Measurements from ENCODE around the gene UGT1A10. TPM values are rescaled to one million over a fixed set of nuclear protein-coding genes. Genes with fewer than 3 reads are reported as not detected.

UGT1A10 gene
- total RNA-seq, 1 experiment from 2014 or later = not detected

DNA sequence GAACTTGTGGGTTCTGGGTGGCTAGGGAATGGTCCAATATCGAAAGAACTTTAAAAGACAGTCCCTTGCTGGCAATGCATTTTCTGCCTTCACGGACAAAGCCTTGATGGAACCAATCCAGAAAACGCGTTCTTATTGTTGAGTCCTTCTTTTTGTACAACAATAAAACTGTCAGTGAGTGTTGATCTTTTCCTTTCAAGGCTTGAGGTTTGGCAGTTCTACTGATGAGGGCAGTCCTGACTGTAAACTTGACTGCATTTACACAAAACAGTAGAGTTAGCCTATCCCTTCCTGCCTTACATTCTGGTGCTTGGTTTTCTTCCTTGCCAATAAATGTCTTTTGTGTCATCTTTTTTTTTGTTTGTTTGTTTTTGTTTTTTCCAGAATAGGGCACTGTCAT is 42.9 kb downstream of the UGT1A10 start:
- Histone ChIP-seq H3K4me1 (ENCODE audit: insufficient read depth, low read length, poor library complexity, severe bottlenecking) (no peaks in the 10 kb centered on the region), H3K36me3 (ENCODE audit: insufficient read depth, low read length, poor library complexity, severe bottlenecking) (no peaks in the 10 kb centered on the region), H3K9me3 (ENCODE audit: low read depth, low read length, poor library complexity, severe bottlenecking) (no peaks in the 10 kb centered on the region), H3K27me3 (replicated peaks; ENCODE audit: insufficient read depth, low read depth, low read length, poor library complexity) (no peaks in the 10 kb centered on the region), H3K4me3 (ENCODE audit: low read depth, low read length, poor library complexity, severe bottlenecking) (no peak overlapping the region), H3K27ac (ENCODE audit: low read depth, low read length, poor library complexity, severe bottlenecking) (no peak overlapping the region)
- no peak for TF ChIP-seq EZH2 (IDR thresholded peaks at IDR 0.05; ENCODE audit: borderline replicate concordance, low read depth, low read length, poor library complexity, severe bottlenecking)
- TF ChIP-seq, protein P1, sequence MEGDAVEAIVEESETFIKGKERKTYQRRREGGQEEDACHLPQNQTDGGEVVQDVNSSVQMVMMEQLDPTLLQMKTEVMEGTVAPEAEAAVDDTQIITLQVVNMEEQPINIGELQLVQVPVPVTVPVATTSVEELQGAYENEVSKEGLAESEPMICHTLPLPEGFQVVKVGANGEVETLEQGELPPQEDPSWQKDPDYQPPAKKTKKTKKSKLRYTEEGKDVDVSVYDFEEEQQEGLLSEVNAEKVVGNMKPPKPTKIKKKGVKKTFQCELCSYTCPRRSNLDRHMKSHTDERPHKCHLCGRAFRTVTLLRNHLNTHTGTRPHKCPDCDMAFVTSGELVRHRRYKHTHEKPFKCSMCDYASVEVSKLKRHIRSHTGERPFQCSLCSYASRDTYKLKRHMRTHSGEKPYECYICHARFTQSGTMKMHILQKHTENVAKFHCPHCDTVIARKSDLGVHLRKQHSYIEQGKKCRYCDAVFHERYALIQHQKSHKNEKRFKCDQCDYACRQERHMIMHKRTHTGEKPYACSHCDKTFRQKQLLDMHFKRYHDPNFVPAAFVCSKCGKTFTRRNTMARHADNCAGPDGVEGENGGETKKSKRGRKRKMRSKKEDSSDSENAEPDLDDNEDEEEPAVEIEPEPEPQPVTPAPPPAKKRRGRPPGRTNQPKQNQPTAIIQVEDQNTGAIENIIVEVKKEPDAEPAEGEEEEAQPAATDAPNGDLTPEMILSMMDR (conservative IDR thresholded peaks at IDR 0.05; ENCODE audit: low read depth, low read length) = no peak
- CTCF ChIA-PET = no interaction called here
- intact Hi-C loops (cut with micrococcal nuclease; ENCODE audit: unreplicated experiment) = no loop called here
- BruUV-seq (replicated peaks) = no TSS peak
- no peak for DNase-seq (ENCODE audit: low spot score)
- POLR2A ChIA-PET (ENCODE audit: low non-redundant PET) = no interaction called here

DNA sequence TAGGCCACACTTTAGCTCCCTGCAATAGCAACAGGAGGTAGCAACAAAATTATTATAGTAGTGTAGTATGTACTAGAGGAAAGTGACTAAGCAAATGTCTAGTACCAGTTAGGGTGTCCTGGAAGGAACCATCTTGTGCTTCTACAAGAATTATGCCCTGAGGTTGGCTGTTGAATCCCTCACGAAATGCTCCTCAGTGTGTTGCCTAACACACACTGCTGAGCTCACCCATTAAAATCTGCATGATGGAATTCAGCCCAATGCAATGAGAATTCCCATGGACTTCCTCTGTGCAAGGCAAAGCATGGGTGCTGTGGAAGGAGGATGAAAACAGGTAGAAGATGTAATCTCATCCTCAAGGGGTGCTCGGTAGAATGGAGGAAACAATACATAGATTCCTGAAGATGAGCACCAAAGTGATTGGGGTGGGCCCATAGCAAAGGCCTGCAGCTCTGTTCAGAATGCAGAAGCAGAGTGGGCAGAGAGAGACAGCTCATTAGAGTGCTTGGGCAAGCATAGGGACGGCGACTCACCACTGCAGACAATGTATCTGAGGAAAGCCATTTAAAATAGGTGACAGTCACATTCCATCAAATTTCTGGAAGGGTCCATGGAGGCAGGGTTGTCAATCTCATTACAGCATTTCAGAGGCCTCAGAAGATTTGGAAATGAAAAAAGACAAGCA is 44.3 kb downstream of the UGT1A10 start:
- DNase-seq (ENCODE audit: low spot score) = no peak
- Histone ChIP-seq H3K4me3 (ENCODE audit: low read depth, low read length, poor library complexity, severe bottlenecking) (no peak overlapping the region), H3K9me3 (ENCODE audit: low read depth, low read length, poor library complexity, severe bottlenecking) (no peaks in the 10 kb centered on the region), H3K27ac (ENCODE audit: low read depth, low read length, poor library complexity, severe bottlenecking) (no peak overlapping the region), H3K27me3 (replicated peaks; ENCODE audit: insufficient read depth, low read depth, low read length, poor library complexity) (no peaks in the 10 kb centered on the region), H3K36me3 (ENCODE audit: insufficient read depth, low read length, poor library complexity, severe bottlenecking) (no peaks in the 10 kb centered on the region), H3K4me1 (ENCODE audit: insufficient read depth, low read length, poor library complexity, severe bottlenecking) (no peaks in the 10 kb centered on the region)
- TF ChIP-seq EZH2 (IDR thresholded peaks at IDR 0.05; ENCODE audit: borderline replicate concordance, low read depth, low read length, poor library complexity, severe bottlenecking) = no peak
- TF ChIP-seq, protein P1 (conservative IDR thresholded peaks at IDR 0.05; ENCODE audit: low read depth, low read length) = no peak
- no TSS peak for BruUV-seq (replicated peaks)
- ChIA-PET POLR2A (ENCODE audit: low non-redundant PET) (no interaction called here), CTCF (no interaction called here)
- intact Hi-C loops (cut with micrococcal nuclease; ENCODE audit: unreplicated experiment) = no loop called here

DNA sequence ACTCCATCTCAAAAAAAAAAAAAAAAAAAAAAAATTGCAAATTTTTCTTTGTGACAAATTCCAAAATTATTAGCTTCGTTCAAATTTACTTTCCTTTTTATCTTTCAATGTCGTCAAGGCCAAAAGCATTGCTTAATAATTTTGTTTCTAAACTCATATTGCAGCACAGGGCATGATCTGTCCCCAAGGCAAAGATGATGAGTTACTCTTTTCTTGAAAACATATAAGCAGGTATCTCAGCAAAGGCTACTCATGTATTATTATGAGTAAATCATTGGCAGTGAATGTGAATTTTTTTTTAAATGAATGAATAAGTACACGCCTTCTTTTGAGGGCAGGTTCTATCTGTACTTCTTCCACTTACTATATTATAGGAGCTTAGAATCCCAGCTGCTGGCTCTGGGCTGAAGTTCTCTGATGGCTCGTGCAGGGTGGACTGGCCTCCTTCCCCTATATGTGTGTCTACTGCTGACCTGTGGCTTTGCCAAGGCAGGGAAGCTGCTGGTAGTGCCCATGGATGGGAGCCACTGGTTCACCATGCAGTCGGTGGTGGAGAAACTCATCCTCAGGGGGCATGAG is 45.4 kb downstream of the UGT1A10 start, which contains the start of gene UGT1A7:
TSS of gene UGT1A7 (plus strand) at position 381 of the 579 bp plus-strand sequence. CDS start at position 418, 37 bp downstream.
- no peak for DNase-seq (ENCODE audit: low spot score)
- CTCF ChIA-PET = no interaction called here
- H3K9me3 ChIP-seq (ENCODE audit: low read depth, low read length, poor library complexity, severe bottlenecking) = no peaks in the 10 kb centered on the region
- BruUV-seq (replicated peaks) = no TSS peak
- TF ChIP-seq, protein P1 (conservative IDR thresholded peaks at IDR 0.05; ENCODE audit: low read depth, low read length) = no peak
- no peak for TF ChIP-seq EZH2 (IDR thresholded peaks at IDR 0.05; ENCODE audit: borderline replicate concordance, low read depth, low read length, poor library complexity, severe bottlenecking)
- no peak within 1 kb of the TSS for H3K27ac ChIP-seq (ENCODE audit: low read depth, low read length, poor library complexity, severe bottlenecking)
- intact Hi-C loops (cut with micrococcal nuclease; ENCODE audit: unreplicated experiment) = no loop called here
- H3K4me1 ChIP-seq (ENCODE audit: insufficient read depth, low read length, poor library complexity, severe bottlenecking) = no peaks in the 10 kb centered on the region
- no peaks in the 10 kb centered on the region for H3K36me3 ChIP-seq (ENCODE audit: insufficient read depth, low read length, poor library complexity, severe bottlenecking)
- H3K27me3 ChIP-seq (replicated peaks; ENCODE audit: insufficient read depth, low read depth, low read length, poor library complexity) = no peaks in the 10 kb centered on the region
- POLR2A ChIA-PET (ENCODE audit: low non-redundant PET) = no interaction called here
- no peak within 1 kb of the TSS for H3K4me3 ChIP-seq (ENCODE audit: low read depth, low read length, poor library complexity, severe bottlenecking)
